ENCODE data around the gene SPSB2.
"Not testable (repeated sequence)": the region's sequence is repeated elsewhere in the genome, so short reads cannot be mapped to it uniquely, and the experiment has no call there.

SPSB2 gene

GRCh38 chr12:6899837-6900519 is 26.9 kb upstream of the SPSB2 start:
- no peak for DNase-seq (ENCODE audit: low read depth, low spot score)

GRCh38 chr12:6899427-6899826 is 26.3 kb upstream of the SPSB2 start:
- DNase-seq (ENCODE audit: low read depth, low spot score): no peak

GRCh38 chr12:6896846-6897435 is 23.8 kb upstream of the SPSB2 start:
- DNase-seq (ENCODE audit: low read depth, low spot score): no peak

- no peak for DNase-seq (ENCODE audit: low read depth, low spot score)
These were observed 21.2 kb upstream of the SPSB2 start for GRCh38 chr12:6894321-6894720.

- DNase-seq (ENCODE audit: low read depth, low spot score): not testable (repeated sequence)
These were observed 19.6 kb upstream of the SPSB2 start for GRCh38 chr12:6892683-6893082.

GRCh38 chr12:6891646-6892001 is 18.5 kb upstream of the SPSB2 start:
- no peak for DNase-seq (ENCODE audit: low read depth, low spot score)

- peak; percentile 99 for DNase-seq (ENCODE audit: low read depth, low spot score)
These were observed 17.9 kb upstream of the SPSB2 start for GRCh38 chr12:6890789-6891645.

GRCh38 chr12:6889775-6890573 is 16.9 kb upstream of the SPSB2 start:
- peak; percentile 55 for DNase-seq (ENCODE audit: low read depth, low spot score)

DNA sequence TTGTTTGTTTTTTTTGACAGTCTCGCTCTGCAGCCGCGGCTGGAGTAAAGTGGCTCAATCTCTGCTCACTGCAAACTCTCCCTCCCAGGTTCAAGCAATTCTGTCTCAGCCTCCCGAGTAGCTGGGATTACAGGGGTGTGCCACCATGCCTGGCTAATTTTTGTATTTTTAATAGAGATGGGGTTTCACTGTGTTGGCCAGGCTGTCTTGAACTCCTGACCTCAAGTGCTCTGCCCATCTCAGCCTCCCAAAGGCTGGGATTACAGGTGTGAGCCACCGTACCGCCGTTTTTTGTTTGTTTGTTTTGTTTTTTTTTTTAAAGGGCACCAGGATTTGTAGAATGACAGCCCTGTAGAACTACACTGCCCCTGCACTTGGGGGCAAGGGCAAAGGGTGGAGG is 15.7 kb upstream of the SPSB2 start:
- not testable (repeated sequence) for DNase-seq (ENCODE audit: low read depth, low spot score)

DNA sequence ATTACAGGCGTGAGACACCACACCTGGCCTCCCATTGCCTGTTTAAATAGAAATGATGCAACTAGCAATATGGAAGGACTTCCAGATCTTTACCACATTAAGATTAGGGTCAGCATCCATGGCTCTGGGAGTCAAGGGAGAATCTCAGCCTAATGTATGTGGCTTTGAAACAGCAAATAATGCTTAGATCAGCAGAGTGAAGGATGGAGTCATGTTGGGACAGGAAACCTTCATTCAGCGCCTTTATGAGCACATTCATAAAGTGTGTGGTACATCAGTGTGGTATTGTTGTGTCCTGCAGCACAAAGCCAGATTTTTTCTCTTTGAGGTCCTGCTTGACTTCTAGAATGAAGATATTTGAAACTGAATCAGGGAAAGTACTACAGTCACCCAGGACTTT is 15.3 kb upstream of the SPSB2 start:
- DNase-seq (ENCODE audit: low read depth, low spot score): no peak

GRCh38 chr12:6887460-6887859 is 14.4 kb upstream of the SPSB2 start:
- no peak for DNase-seq (ENCODE audit: low read depth, low spot score)

DNA sequence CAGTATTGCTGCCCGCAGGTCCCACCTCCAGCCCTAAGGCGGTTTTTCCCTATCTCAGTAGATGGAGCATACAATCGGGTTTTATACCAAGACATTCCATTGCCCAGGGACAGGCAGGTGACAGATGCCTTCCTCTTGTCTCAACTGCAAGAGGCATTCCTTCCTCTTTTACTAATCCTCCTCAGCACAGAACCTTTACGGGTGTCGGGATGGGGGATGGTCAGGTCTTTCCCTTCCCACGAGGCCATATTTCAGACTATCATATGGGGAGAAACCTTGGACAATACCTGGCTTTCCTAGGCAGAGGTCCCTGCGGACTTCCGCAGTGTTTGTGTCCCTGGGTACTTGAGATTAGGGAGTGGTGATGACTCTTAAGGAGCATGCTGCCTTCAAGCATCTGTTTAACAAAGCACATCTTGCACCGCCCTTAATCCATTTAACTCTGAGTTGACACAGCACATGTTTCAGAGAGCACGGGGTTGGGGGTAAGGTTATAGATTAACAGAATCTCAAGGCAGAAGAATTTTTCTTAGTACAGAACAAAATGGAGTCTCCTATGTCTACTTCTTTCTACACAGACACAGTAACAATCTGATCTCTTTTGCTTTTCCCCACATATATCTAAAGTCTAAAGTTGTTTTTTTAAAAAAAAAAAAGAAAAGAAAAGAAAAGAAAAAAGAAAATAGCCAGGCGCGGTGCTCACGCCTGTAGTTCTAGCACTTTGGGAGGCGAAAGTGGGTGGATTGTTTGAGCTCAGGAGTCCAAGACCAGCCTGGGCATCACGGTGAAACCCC is 13.3 kb upstream of the SPSB2 start:
- peak; percentile 45 for DNase-seq (ENCODE audit: low read depth, low spot score)

- DNase-seq (ENCODE audit: low read depth, low spot score): peak; percentile 35
These were observed 11.4 kb upstream of the SPSB2 start for GRCh38 chr12:6884539-6884938.

- DNase-seq (ENCODE audit: low read depth, low spot score): no peak
These were observed 10.6 kb upstream of the SPSB2 start for GRCh38 chr12:6883683-6884082.

DNA sequence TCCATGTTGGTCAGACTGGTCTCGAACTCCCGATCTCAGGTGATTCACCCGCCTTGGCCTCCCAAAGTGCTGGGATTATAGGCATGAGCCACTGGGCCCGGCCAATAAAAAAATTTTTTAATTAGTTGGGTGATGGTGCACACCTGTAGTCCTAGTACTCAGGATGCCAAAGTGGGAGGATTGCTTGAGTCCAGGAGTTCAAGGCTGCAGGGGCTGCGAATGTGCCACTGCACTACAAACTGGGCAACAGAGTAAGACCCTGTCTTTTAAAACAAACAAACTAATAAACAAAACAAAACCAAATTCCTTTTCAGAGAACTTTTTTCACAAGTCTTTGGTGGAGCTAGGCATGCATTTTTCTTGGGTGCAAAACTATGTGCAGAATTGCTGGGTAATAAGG is 10.1 kb upstream of the SPSB2 start:
- DNase-seq (ENCODE audit: low read depth, low spot score): no peak

- not testable (repeated sequence) for DNase-seq (ENCODE audit: low read depth, low spot score)
These were observed 6.7 kb upstream of the SPSB2 start for GRCh38 chr12:6879824-6880223.

DNA sequence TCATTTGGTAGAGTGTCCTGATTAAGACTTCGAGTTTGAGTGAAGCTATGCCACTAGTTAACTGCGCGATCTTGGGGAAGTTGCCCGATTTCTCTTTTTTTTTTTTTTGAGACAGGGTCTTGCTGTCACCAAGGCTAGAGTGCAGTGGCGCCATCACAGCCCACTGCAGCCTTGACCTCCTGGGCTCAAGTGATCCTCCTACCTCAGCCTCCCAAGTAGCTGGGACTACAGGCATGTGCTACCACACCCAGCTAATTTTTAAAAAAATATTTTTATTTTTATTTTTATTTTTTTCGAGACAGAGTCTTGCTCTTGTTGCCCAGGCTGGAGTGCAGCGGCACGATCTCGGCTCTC is 889 bp upstream of the SPSB2 start:
- DNase-seq (ENCODE audit: low read depth, low spot score): not testable (repeated sequence)

DNA sequence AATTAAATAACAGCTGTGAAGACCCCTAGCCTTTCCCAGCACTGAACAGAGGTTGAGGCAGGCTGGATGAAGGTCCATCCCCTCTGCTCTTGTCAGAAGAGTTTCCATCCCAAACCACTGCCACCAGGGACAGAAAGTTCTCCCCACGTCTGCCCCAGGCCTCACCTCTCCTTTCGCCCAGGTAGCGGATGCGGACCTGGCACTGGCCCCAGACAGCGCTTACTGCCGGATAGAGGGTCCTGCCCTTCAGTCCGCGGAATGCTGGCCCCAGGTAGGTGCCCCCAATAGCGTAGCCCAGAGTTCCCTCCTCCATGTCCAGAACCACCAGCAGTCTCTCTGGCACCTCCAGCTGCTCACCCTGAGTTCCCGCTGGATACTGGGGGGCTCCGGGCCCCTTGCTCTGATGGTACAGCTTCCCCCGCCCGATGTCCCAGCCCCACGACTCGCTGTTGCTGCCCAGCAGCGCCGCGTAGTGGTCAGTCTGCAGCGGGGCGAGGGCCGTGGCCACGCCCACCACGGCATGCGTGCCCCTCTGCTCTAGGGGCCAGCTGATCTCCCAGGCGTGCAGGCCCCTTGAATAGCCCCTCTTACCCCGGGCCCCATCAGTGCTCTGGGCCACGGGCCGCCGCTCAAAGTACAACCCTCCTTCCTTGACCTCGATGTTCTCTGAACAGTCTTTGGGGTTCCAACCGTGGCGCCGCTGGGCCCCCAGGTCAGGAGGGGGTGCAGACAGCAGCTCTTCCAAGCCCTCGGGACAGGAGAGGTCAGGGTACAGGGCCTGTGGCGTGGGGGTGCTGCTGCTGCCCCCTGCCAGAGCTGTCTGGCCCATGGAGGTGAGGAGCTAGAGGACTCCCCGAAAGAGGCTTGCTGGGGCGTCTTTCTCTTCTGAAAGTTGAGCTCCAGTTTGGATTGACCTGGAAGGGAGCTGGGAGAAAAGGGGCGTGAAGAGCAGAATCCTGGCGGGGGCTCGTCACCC is 742 bp downstream of the SPSB2 start:
- peak; percentile 96 for DNase-seq (ENCODE audit: low read depth, low spot score)

GRCh38 chr12:6871052-6871957 is 1.8 kb downstream of the SPSB2 start:
- DNase-seq (ENCODE audit: low read depth, low spot score): peak; percentile 47

Measured in ELF-1 (cell line).